WTC11 (cell line): ENCODE results near the gene GIPR. TPM values are rescaled to one million over a fixed set of nuclear protein-coding genes. Genes with fewer than 3 reads are reported as not detected.
"Not testable (repeated sequence)": the region's sequence is repeated elsewhere in the genome, so short reads cannot be mapped to it uniquely, and the experiment has no call there.

Source experiments
- ATAC-seq: fragments of 200-7000 bp; cut with Tn5 transposase; 2 replicates; pipeline ENCODE4 v1.10.0; 2021; ENCODE audit warnings: mild to moderate bottlenecking, moderate library complexity
- CTCF ChIA-PET: fragments of 300-600 bp; sonication (Branson Sonifier 250); formaldehyde crosslinking; loops from one replicate; lab custom pipeline; 2021; ENCODE audit warnings: antibody characterized with exemption; lab: Charles Lee
- POLR2A ChIA-PET: fragments of 350-600 bp; sonication (Branson Sonifier 250); formaldehyde crosslinking; loops from one replicate; lab custom pipeline; 2021; ENCODE audit warnings: antibody characterized with exemption; lab: Charles Lee
- DNase-seq: peaks from one replicate; pipeline ENCODE4 v3.0.0; 2021; ENCODE audit warnings: low spot score
- H3K27ac Mint-ChIP-seq: 2 replicates; pipeline ENCODE4 v1.8.0; 2021; ENCODE audit warnings: mixed read lengths
- H3K27me3 Mint-ChIP-seq: 2 replicates; pipeline ENCODE4 v1.8.0; 2021; ENCODE audit warnings: low read depth, mild to moderate bottlenecking, moderate library complexity, mixed read lengths
- H3K36me3 Mint-ChIP-seq: 2 replicates; pipeline ENCODE4 v1.8.0; 2021; ENCODE audit warnings: mixed read lengths
- H3K4me1 Mint-ChIP-seq: 2 replicates; pipeline ENCODE4 v1.8.0; 2022; ENCODE audit warnings: mixed read lengths
- H3K4me3 Mint-ChIP-seq: 2 replicates; pipeline ENCODE4 v1.8.0; 2021; ENCODE audit warnings: mild to moderate bottlenecking, moderate library complexity, mixed read lengths
- H3K9me3 Mint-ChIP-seq: 2 replicates; pipeline ENCODE4 v1.8.0; 2021; ENCODE audit warnings: mixed read lengths
- CREB1 ChIP-seq: sonication (generic); formaldehyde crosslinking; IDR thresholded peaks from 2 replicates; pipeline ENCODE4 v1.8.0; 2023; ENCODE audit warnings: mild to moderate bottlenecking, missing genetic modification reagents
- ETV6 ChIP-seq: sonication (generic); formaldehyde crosslinking; IDR thresholded peaks from 2 replicates; pipeline ENCODE4 v1.8.1; 2022; ENCODE audit warnings: mild to moderate bottlenecking, missing genetic modification reagents
- HMGA2 ChIP-seq: fragments of 250-450 bp; sonication (Bioruptor Pico); IDR thresholded peaks from 2 replicates; pipeline ENCODE4 v1.4.0; 2021; ENCODE audit warnings: mild to moderate bottlenecking, moderate library complexity
- IRF2 ChIP-seq: sonication (generic); formaldehyde crosslinking; IDR thresholded peaks from 2 replicates; pipeline ENCODE4 v1.8.0; 2022; ENCODE audit warnings: low read depth, missing genetic modification reagents, borderline replicate concordance
- MYBL2 ChIP-seq: sonication (generic); formaldehyde crosslinking; IDR thresholded peaks from 2 replicates; pipeline ENCODE4 v1.8.1; 2023; ENCODE audit warnings: mild to moderate bottlenecking, moderate library complexity, missing genetic modification reagents
- NFYB ChIP-seq: sonication (generic); formaldehyde crosslinking; conservative IDR thresholded peaks from 2 replicates; pipeline ENCODE4 v1.8.0; 2022; ENCODE audit warnings: low read depth, missing genetic modification reagents
- SP1 ChIP-seq: sonication (generic); formaldehyde crosslinking; conservative IDR thresholded peaks from 2 replicates; pipeline ENCODE4 v1.8.1; 2022; ENCODE audit warnings: missing genetic modification reagents
- ZNF121 ChIP-seq: sonication (generic); formaldehyde crosslinking; IDR thresholded peaks from 2 replicates; pipeline ENCODE4 v1.8.0; 2023; ENCODE audit warnings: missing genetic modification reagents
- ZNF232 ChIP-seq: sonication (generic); formaldehyde crosslinking; IDR thresholded peaks from 2 replicates; pipeline ENCODE4 v1.8.0; 2022; ENCODE audit warnings: mild to moderate bottlenecking, missing genetic modification reagents
- ZNF317 ChIP-seq: sonication (generic); formaldehyde crosslinking; IDR thresholded peaks from 2 replicates; pipeline ENCODE4 v1.8.1; 2023; ENCODE audit warnings: low read depth, mild to moderate bottlenecking, moderate library complexity, missing genetic modification reagents, borderline replicate concordance
- total RNA-seq: library from RNA; stranded (reverse); gene quantifications from 3 replicates; pipeline ENCODE4 v1.2.3, GENCODE V29; 2021
- TF ChIP-seq, protein P1 (sequence below): sonication (generic); formaldehyde crosslinking; IDR thresholded peaks from 2 replicates; pipeline ENCODE4 v1.8.0; 2022; ENCODE audit warnings: missing genetic modification reagents
- TF ChIP-seq, protein P2 (sequence below): sonication (generic); formaldehyde crosslinking; IDR thresholded peaks from 2 replicates; pipeline ENCODE4 v1.8.0; 2022; ENCODE audit warnings: mild to moderate bottlenecking, missing genetic modification reagents
- TF ChIP-seq, protein P3 (sequence below): fragments of 250-450 bp; sonication (Bioruptor Pico); IDR thresholded peaks from 2 replicates; pipeline ENCODE4 v1.9.0; 2021; ENCODE audit warnings: mild to moderate bottlenecking
- TF ChIP-seq, protein P4 (sequence below): sonication (generic); formaldehyde crosslinking; IDR thresholded peaks from 2 replicates; pipeline ENCODE4 v1.8.1; 2022; ENCODE audit warnings: low read depth, mild to moderate bottlenecking, moderate library complexity, missing genetic modification reagents, borderline replicate concordance

The GIPR gene
- total RNA-seq, 1 experiment from 2014 or later, result 1.8 TPM

DNA sequence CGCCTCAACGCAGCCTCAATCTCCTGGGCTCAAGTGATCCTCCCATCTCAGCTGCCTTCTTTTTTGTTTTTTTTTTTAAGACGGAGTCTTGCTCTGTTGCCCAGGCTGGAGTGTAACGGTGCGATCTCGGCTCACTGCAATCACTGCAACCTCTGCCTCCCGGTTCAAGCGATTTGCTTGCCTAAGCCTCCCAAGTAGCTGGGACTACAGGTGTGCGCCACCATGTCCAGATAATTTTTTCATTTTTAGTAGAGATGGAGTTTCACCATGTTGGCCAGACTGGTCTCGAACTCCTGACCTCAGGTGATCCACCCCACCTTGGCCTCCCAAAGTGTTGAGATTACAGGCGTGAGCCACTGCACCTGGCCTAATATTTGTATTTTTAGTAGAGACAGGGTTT lies 52.0 kb downstream of the GIPR start:
- POLR2A ChIA-PET, result interaction anchor here (0.7 kb wide), 2 partner anchors 44 to 48 kb away, joined by 3 read pairs; no protein-coding TSS in a partner anchor
- ATAC-seq, H3K27ac Mint-ChIP-seq, H3K4me3 Mint-ChIP-seq, DNase-seq, H3K27me3 Mint-ChIP-seq, H3K9me3 Mint-ChIP-seq: not testable (repeated sequence)
- Mint-ChIP-seq H3K36me3 (peaks cover 29% of the 10 kb centered on the region), H3K4me1 (peaks cover 23% of the 10 kb centered on the region)
- CTCF ChIA-PET, result interaction anchor here (1.2 kb wide), 1 partner anchor 50 kb away, joined by 4 read pairs; the partner anchor contains the start of gene SIX5
- 0 out of 2 replicates have a peak, but pooled peaks have one; percentile 21 for TF ChIP-seq ZNF121 (CRISPR knock-in tag)

DNA sequence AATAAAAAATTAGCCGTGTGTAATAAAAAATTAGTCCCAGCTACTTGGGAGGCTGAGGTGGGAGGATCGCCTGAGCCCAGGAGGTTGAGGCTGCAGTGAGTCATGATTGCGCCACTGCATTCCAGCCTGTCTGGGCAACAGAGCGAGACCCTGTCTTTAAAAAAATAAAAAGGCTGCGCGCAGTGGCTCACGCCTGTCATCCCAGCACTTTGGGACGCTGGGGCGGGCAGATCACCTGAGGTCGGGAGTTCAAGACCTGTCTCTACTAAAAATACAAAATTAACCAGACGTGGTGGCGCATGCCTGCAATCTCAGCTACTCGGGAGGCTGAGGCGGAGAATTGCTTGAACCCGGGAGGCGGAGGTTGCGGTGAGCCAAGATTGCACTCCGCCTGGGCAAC lies 60.7 kb downstream of the GIPR start:
- H3K36me3 Mint-ChIP-seq, H3K9me3 Mint-ChIP-seq, DNase-seq, POLR2A ChIA-PET, H3K27me3 Mint-ChIP-seq, ATAC-seq, H3K27ac Mint-ChIP-seq: not testable (repeated sequence)
- CTCF ChIA-PET, result interaction anchor here (0.9 kb wide), 1 partner anchor 71 kb away, joined by 3 read pairs; no protein-coding TSS in a partner anchor
- Mint-ChIP-seq H3K4me3 (0 out of 2 replicates have a peak overlapping the region, but pooled peaks have one; percentile 18), H3K4me1 (peaks cover 12% of the 10 kb centered on the region)

DNA sequence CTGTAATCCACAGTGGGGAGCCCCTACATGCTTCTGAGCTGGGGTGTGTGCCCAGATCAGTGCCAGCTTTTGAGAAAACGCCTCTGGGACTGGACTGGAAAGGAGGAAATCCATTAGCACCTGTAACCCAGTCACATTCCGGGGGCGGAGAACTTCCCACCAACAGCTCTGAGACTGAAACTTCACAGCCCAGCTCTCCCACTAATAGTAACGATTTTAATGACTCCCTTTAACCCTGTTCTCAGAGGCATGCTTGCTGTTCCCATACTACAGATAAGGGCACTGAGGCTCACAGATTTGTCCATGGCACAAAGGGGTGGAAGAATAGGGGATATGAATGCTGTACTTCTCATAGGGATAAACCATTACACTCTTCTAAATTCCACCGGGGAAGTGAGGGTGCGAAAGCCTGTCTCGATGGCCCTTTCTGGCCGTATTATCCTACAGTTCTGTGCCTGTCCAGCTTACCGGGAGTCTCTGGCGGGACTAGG lies 61.8 kb downstream of the GIPR start:
- ChIA-PET POLR2A (interaction anchor here (0.9 to 2.2 kb wide), 6 partner anchors 9 to 39 kb away, joined by 4 to 27 read pairs (median 9); partner anchors contain the start of genes QPCTL, SIX5 and SNRPD2), CTCF (interaction anchor here (0.8 to 2.4 kb wide), 16 partner anchors 12 to 87 kb away, joined by 3 to 24 read pairs (median 6); partner anchors contain the start of genes QPCTL, SIX5 and SNRPD2)
- no peak for DNase-seq
- no peaks in the 10 kb centered on the region for H3K36me3 Mint-ChIP-seq
- H3K4me1 Mint-ChIP-seq, result peaks cover 12% of the 10 kb centered on the region
- H3K9me3 Mint-ChIP-seq, result no peaks in the 10 kb centered on the region
- peak overlapping the region; percentile 93 for H3K4me3 Mint-ChIP-seq
- peak overlapping the region; percentile 89 for H3K27ac Mint-ChIP-seq
- ATAC-seq, result no peak
- H3K27me3 Mint-ChIP-seq, result peaks cover 7% of the 10 kb centered on the region; the same call in 1 of the 2 replicates
- TF ChIP-seq NFYB, result no peak
- TF ChIP-seq CREB1, result no peak
- TF ChIP-seq HMGA2 (CRISPR knock-in tag), result no peak
- TF ChIP-seq ZNF317 (CRISPR knock-in tag), result no peak
- TF ChIP-seq, protein P1, sequence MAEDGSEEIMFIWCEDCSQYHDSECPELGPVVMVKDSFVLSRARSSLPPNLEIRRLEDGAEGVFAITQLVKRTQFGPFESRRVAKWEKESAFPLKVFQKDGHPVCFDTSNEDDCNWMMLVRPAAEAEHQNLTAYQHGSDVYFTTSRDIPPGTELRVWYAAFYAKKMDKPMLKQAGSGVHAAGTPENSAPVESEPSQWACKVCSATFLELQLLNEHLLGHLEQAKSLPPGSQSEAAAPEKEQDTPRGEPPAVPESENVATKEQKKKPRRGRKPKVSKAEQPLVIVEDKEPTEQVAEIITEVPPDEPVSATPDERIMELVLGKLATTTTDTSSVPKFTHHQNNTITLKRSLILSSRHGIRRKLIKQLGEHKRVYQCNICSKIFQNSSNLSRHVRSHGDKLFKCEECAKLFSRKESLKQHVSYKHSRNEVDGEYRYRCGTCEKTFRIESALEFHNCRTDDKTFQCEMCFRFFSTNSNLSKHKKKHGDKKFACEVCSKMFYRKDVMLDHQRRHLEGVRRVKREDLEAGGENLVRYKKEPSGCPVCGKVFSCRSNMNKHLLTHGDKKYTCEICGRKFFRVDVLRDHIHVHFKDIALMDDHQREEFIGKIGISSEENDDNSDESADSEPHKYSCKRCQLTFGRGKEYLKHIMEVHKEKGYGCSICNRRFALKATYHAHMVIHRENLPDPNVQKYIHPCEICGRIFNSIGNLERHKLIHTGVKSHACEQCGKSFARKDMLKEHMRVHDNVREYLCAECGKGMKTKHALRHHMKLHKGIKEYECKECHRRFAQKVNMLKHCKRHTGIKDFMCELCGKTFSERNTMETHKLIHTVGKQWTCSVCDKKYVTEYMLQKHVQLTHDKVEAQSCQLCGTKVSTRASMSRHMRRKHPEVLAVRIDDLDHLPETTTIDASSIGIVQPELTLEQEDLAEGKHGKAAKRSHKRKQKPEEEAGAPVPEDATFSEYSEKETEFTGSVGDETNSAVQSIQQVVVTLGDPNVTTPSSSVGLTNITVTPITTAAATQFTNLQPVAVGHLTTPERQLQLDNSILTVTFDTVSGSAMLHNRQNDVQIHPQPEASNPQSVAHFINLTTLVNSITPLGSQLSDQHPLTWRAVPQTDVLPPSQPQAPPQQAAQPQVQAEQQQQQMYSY (CRISPR knock-in tag), result no peak

DNA sequence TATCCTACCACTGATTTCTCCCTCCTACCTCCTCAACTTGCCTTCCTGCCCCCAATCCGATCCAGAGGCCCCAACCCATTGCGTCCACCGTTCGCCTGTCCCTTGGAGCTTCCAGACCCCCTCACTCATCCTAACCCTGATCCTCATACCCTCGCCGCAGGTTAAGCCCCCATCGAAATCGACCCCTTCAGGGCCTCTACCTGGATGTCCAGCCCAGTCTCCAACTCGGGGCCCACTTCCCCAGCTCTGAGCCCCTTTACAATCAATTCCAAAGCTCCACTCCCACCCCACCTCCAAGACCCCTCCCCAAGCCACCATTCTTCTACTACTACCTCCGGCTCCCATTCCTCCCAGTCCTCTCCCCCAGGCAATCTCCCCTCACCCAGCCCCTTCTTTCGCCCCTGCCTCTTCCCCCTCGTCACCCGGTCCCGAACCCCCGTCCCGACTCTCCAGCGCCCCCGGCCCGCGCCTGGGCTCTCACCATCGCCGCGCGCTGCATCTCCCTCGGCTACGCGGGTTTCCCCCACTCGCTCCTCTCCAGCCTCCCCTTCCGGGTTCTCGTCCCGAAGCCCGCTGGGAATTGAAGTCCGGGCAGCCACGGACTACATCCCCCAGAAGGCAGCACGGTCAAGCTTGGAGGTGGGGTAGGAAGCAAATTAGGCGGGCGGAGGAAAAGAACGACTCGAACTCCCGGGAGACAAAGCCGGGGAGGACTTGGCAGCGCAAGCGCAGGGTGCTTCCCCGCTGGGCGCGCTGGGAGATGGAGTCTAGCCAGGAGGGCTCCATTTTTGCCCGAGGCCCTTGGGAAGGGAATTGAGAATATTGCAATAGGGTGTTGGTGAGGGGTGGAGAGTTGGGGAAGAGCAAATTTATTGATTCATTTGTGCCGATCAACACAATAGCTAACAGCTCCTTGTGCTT lies 62.6 kb downstream of the GIPR start, which contains the start of gene FBXO46:
FBXO46 (minus strand) TSS at position 529 of the 921 bp plus-strand sequence. CDS start 17,401 bp downstream, outside the sequence.
- peak; percentile 97 for ATAC-seq
- ChIA-PET CTCF (interaction anchor here (0.7 to 2.4 kb wide), 19 partner anchors 11 to 291 kb away, joined by 3 to 24 read pairs (median 5); partner anchors contain the start of genes QPCTL, SIX5 and SNRPD2), POLR2A (interaction anchor here (0.6 to 2.2 kb wide), 13 partner anchors 9 to 1334 kb away, joined by 3 to 27 read pairs (median 4); partner anchors contain the start of genes DMPK, DMWD, QPCTL and SIX5)
- H3K4me1 Mint-ChIP-seq, result peaks cover 12% of the 10 kb centered on the region
- peaks cover 7% of the 10 kb centered on the region; the same call in 1 of the 2 replicates for H3K27me3 Mint-ChIP-seq
- peak within 1 kb of the TSS; percentile 93 for H3K4me3 Mint-ChIP-seq
- peak; percentile 97 for DNase-seq
- no peaks in the 10 kb centered on the region for H3K9me3 Mint-ChIP-seq
- no peaks in the 10 kb centered on the region for H3K36me3 Mint-ChIP-seq
- H3K27ac Mint-ChIP-seq, result peak within 1 kb of the TSS; percentile 89
- TF ChIP-seq, protein P2, sequence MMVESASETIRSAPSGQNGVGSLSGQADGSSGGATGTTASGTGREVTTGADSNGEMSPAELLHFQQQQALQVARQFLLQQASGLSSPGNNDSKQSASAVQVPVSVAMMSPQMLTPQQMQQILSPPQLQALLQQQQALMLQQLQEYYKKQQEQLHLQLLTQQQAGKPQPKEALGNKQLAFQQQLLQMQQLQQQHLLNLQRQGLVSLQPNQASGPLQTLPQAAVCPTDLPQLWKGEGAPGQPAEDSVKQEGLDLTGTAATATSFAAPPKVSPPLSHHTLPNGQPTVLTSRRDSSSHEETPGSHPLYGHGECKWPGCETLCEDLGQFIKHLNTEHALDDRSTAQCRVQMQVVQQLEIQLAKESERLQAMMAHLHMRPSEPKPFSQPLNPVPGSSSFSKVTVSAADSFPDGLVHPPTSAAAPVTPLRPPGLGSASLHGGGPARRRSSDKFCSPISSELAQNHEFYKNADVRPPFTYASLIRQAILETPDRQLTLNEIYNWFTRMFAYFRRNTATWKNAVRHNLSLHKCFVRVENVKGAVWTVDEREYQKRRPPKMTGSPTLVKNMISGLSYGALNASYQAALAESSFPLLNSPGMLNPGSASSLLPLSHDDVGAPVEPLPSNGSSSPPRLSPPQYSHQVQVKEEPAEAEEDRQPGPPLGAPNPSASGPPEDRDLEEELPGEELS, result 0 out of 2 replicates have a peak, but pooled peaks have one; percentile 44
- peak; percentile 68; the same call in 1 of the 2 replicates for TF ChIP-seq ETV6 (CRISPR knock-in tag)
- TF ChIP-seq ZNF232 (CRISPR knock-in tag), result 0 out of 2 replicates have a peak, but pooled peaks have one; percentile 30
- TF ChIP-seq, protein P3, sequence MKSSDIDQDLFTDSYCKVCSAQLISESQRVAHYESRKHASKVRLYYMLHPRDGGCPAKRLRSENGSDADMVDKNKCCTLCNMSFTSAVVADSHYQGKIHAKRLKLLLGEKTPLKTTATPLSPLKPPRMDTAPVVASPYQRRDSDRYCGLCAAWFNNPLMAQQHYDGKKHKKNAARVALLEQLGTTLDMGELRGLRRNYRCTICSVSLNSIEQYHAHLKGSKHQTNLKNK, result no peak
- TF ChIP-seq IRF2 (CRISPR knock-in tag), result no peak
- TF ChIP-seq, protein P4, sequence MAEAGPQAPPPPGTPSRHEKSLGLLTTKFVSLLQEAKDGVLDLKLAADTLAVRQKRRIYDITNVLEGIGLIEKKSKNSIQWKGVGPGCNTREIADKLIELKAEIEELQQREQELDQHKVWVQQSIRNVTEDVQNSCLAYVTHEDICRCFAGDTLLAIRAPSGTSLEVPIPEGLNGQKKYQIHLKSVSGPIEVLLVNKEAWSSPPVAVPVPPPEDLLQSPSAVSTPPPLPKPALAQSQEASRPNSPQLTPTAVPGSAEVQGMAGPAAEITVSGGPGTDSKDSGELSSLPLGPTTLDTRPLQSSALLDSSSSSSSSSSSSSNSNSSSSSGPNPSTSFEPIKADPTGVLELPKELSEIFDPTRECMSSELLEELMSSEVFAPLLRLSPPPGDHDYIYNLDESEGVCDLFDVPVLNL (CRISPR knock-in tag), result no peak
- peak; percentile 77 for TF ChIP-seq SP1 (CRISPR knock-in tag)
- no peak for TF ChIP-seq MYBL2 (CRISPR knock-in tag)
